ENCODE results near the gene CLSTN2. TPM values are rescaled to one million over a fixed set of nuclear protein-coding genes. Genes with fewer than 3 reads are reported as not detected.

The CLSTN2 gene
- total and polyA plus RNA-seq, 2 of the 4 experiments (the other 2 are of a cell fraction) = under 0.01 to 0.07 TPM

DNA sequence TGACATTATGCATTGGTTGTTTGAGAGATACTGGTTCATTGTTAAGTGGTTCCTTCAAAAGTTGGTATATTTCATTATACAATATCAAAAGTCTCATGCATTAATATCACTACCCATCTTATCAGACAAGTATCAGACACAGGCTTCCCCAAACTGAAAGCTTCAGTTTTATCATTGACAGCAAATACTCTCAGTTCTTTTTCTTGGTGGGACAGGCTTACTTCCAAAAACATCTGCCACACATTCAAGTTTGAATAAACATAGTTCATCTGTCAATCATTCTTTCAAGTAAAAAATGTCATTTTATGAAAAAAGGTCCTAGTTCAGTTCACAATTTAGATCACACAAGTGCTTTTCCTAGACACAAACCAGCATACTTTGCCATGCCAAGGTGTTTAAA is 462.9 kb downstream of the CLSTN2 start (continued):
- no peak for TF ChIP-seq POLR2A (IDR thresholded peaks at IDR 0.05; ENCODE audit: low read depth, low read length)

DNA sequence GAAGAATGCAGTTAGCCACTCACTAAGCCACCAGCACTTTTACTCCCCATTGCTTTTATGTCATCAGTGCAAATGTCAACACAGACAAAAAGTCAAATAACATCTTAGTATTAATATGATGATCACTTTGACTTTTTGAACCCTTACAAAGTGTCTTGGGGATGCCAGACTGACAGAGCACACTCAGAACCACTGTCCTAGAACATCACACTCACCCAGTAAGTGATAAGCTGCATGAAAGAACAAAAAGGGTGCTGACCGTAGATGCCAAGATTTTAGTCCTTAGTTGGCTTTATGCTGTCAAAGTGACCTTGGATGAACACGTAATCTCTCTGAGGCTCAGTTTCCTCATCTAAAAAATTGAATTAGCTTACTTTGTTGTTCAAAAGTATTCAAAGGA is 463.4 kb downstream of the CLSTN2 start:
- H3K27ac ChIP-seq (ENCODE audit: insufficient read depth, low read length) = no peak overlapping the region
- H4K20me1 ChIP-seq (ENCODE audit: insufficient read depth, low read length) = no peaks in the 10 kb centered on the region
- no peaks in the 10 kb centered on the region for H3K9me3 ChIP-seq (ENCODE audit: control insufficient read depth, insufficient read depth, low read length)
- no peak overlapping the region for H4K5ac ChIP-seq (ENCODE audit: low read depth, low read length)
- H3K27me3 ChIP-seq (ENCODE audit: control insufficient read depth, insufficient read depth, low read length) = no peaks in the 10 kb centered on the region
- H3K23ac ChIP-seq (ENCODE audit: low read depth, low read length) = no peak overlapping the region
- H3K4me1 ChIP-seq (ENCODE audit: control insufficient read depth, insufficient read depth, low read length) = no peaks in the 10 kb centered on the region
- H3K79me1 ChIP-seq (ENCODE audit: low read depth in 1 of 2, low read length in 2 of 2) = no peaks in the 10 kb centered on the region
- in situ Hi-C loops (cut with MboI; ENCODE audit: low sequenced_read_pairs) (no loop called here), dilution Hi-C loops (cut with HindIII; ENCODE audit: low sequenced_read_pairs, unreplicated experiment) (no loop called here), intact Hi-C loops (cut with micrococcal nuclease) (no loop called here)
- no CpG with 5 or more reads among the region's 2 CpGs for WGBS, 2 experiments (ENCODE audit: extremely low coverage in 2 of 2, insufficient read length in 1 of 2)
- H2BK15ac ChIP-seq (ENCODE audit: low read depth, low read length) = no peak overlapping the region
- no peak overlapping the region for H3K9ac ChIP-seq (ENCODE audit: low read depth, low read length)
- H3K36me3 ChIP-seq (ENCODE audit: control insufficient read depth, insufficient read depth, low read length) = no peaks in the 10 kb centered on the region
- no peak overlapping the region for H3K56ac ChIP-seq (ENCODE audit: extremely low read depth, insufficient read depth, low read length)
- no peak overlapping the region for H2BK120ac ChIP-seq (ENCODE audit: low read depth, low read length)
- H3K14ac ChIP-seq (replicated peaks; ENCODE audit: low read depth, low read length) = no peak overlapping the region
- H3K9me1 ChIP-seq (ENCODE audit: insufficient read depth, low read length) = no peaks in the 10 kb centered on the region
- H3K4ac ChIP-seq (ENCODE audit: low read depth, low read length) = no peak overlapping the region
- CTCF ChIA-PET = no interaction called here
- no peak overlapping the region for H2AK9ac ChIP-seq (replicated peaks; ENCODE audit: low read depth, low read length, poor library complexity)
- H4K91ac ChIP-seq (ENCODE audit: insufficient read depth, low read depth, low read length) = no peak overlapping the region
- H3K18ac ChIP-seq (ENCODE audit: low read depth, low read length) = no peak overlapping the region
- no TSS peak for BruUV-seq (replicated peaks)
- no peak overlapping the region for H2AK5ac ChIP-seq (ENCODE audit: low read depth, low read length)
- POLR2A ChIA-PET (ENCODE audit: unreplicated experiment) = no interaction called here
- no peak overlapping the region for H2BK20ac ChIP-seq (ENCODE audit: low read depth, low read length)
- ATAC-seq (ENCODE audit: low read depth) (no peak), DNase-seq (no peak)
- no peak overlapping the region for H2BK5ac ChIP-seq (ENCODE audit: low read depth, low read length, poor library complexity, severe bottlenecking)
- no peak overlapping the region for H3K4me2 ChIP-seq (ENCODE audit: low read depth, low read length)
- no peak overlapping the region for H3K4me3 ChIP-seq (ENCODE audit: insufficient read depth, low read depth, low read length)
- TF ChIP-seq RAD21 (IDR thresholded peaks at IDR 0.05; ENCODE audit: low read length) = no peak
- no peak for TF ChIP-seq MAFK (IDR thresholded peaks at IDR 0.05; ENCODE audit: low read depth, low read length)
- TF ChIP-seq, protein P1, sequence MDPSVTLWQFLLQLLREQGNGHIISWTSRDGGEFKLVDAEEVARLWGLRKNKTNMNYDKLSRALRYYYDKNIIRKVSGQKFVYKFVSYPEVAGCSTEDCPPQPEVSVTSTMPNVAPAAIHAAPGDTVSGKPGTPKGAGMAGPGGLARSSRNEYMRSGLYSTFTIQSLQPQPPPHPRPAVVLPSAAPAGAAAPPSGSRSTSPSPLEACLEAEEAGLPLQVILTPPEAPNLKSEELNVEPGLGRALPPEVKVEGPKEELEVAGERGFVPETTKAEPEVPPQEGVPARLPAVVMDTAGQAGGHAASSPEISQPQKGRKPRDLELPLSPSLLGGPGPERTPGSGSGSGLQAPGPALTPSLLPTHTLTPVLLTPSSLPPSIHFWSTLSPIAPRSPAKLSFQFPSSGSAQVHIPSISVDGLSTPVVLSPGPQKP (IDR thresholded peaks at IDR 0.05; ENCODE audit: borderline replicate concordance, low read depth, low read length) = no peak
- TF ChIP-seq FOS (IDR thresholded peaks at IDR 0.05; ENCODE audit: low read depth, low read length) = no peak
- TF ChIP-seq MXI1 (IDR thresholded peaks at IDR 0.05; ENCODE audit: borderline replicate concordance, low read depth, low read length) = no peak
- TF ChIP-seq CHD1 (IDR thresholded peaks at IDR 0.05; ENCODE audit: low read depth, low read length) = no peak
- no peak for TF ChIP-seq POLR2A (IDR thresholded peaks at IDR 0.05; ENCODE audit: low read depth, low read length)
- TF ChIP-seq SMC3 (IDR thresholded peaks at IDR 0.05; ENCODE audit: low read depth, low read length) = no peak
- TF ChIP-seq RCOR1 (IDR thresholded peaks at IDR 0.05; ENCODE audit: insufficient replicate concordance, low read length) = no peak
- TF ChIP-seq, protein P2, sequence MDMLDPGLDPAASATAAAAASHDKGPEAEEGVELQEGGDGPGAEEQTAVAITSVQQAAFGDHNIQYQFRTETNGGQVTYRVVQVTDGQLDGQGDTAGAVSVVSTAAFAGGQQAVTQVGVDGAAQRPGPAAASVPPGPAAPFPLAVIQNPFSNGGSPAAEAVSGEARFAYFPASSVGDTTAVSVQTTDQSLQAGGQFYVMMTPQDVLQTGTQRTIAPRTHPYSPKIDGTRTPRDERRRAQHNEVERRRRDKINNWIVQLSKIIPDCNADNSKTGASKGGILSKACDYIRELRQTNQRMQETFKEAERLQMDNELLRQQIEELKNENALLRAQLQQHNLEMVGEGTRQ (IDR thresholded peaks at IDR 0.05; ENCODE audit: low read depth, low read length) = no peak
- no peak for TF ChIP-seq RFX5 (IDR thresholded peaks at IDR 0.05; ENCODE audit: low read depth, low read length)
- no peak for TF ChIP-seq NFE2L2 (IDR thresholded peaks at IDR 0.05; ENCODE audit: low read depth, low read length)
- no peak for TF ChIP-seq BHLHE40 (IDR thresholded peaks at IDR 0.05; ENCODE audit: low read depth, low read length)
- no peak for TF ChIP-seq MAZ (IDR thresholded peaks at IDR 0.05; ENCODE audit: borderline replicate concordance, low read depth, low read length)
- TF ChIP-seq, protein P3, sequence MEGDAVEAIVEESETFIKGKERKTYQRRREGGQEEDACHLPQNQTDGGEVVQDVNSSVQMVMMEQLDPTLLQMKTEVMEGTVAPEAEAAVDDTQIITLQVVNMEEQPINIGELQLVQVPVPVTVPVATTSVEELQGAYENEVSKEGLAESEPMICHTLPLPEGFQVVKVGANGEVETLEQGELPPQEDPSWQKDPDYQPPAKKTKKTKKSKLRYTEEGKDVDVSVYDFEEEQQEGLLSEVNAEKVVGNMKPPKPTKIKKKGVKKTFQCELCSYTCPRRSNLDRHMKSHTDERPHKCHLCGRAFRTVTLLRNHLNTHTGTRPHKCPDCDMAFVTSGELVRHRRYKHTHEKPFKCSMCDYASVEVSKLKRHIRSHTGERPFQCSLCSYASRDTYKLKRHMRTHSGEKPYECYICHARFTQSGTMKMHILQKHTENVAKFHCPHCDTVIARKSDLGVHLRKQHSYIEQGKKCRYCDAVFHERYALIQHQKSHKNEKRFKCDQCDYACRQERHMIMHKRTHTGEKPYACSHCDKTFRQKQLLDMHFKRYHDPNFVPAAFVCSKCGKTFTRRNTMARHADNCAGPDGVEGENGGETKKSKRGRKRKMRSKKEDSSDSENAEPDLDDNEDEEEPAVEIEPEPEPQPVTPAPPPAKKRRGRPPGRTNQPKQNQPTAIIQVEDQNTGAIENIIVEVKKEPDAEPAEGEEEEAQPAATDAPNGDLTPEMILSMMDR (conservative IDR thresholded peaks at IDR 0.05; ENCODE audit: low read depth, low read length) = no peak
- no peak for TF ChIP-seq CEBPB (IDR thresholded peaks at IDR 0.05; ENCODE audit: low read depth, low read length)
- H2AFZ ChIP-seq (replicated peaks; ENCODE audit: low read length, poor library complexity) = no peak overlapping the region
- H4K8ac ChIP-seq (ENCODE audit: low read depth in 2 of 2, low read length in 2 of 2) = no peak overlapping the region

All from IMR-90 (cell line).